Limb (tissue), 2 donors: ENCODE results near the gene IL1F10.

ENCODE experiments used
- DNase-seq, 2 donors: peaks; one replicate each; pipeline ENCODE4 v3.0.0-alpha.2; 2016; ENCODE audit errors: extremely low spot score in 2 of 2

Gene IL1F10, protein sequence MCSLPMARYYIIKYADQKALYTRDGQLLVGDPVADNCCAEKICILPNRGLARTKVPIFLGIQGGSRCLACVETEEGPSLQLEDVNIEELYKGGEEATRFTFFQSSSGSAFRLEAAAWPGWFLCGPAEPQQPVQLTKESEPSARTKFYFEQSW

DNA sequence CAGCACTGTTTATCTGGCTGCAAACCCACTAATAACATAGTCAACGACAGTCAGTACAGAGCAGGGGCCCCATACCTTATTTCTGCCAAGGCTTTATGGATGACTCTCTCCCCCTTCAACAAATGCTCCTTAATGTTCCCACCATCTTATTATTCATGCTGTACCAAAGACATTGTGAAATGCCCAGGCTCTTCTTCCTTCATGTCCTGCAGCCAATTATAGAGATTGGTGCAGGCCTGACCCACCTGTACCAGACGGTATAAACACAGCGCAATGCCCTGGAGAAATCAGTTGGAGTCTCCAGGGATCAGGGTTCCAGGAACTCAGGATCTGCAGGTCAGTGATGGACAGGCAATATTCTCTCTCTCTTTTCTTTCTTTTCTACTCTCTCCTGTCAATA lies at the start of gene IL1F10:
IL1F10 (plus strand) TSS at position 290 of the 400 bp plus-strand sequence. CDS start 4,769 bp downstream, outside the sequence.
- no peak for DNase-seq

DNA sequence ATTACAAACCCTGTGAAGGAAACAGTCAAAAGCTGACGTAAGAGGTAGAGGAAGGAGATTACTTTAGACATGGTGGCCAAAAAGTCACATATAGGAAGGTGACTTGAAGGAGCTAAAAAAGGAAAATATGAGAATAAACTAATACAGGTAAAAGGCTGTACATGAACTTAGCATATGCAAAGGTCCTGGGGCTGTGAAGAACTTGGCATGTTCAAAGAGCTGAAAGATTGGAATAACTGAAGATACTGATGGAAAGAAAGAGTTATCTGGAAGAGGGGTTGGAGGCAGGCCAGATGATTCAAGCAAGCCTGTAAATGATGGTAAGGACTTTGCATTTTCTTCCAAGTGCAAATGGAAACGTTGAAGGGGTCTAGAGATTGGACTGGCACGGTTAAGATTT lies 49.3 kb upstream of the IL1F10 start:
- DNase-seq, result no peak

DNA sequence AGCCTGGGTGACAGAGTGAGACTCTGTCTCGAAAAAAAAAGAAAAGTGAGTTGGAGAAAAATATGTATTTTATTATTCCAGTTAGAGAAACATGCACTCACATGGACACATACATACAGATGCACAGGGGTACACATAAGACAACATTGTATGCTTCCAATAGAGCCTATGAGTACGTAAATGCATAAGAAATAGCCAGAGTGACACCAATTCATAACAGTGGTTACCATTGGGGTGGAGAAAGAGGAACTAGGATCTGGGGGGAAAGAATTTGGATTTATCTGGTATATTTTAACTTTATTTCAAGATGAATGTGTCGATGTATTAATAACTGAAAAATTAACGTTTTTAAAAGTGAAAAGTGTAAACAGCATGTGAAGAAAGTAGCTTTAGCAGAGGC lies 46.5 kb upstream of the IL1F10 start:
- DNase-seq, result no peak

- DNase-seq, result no peak
Measured at GRCh38 chr2:113024764-113025163, 43.0 kb upstream of the IL1F10 start.

DNA sequence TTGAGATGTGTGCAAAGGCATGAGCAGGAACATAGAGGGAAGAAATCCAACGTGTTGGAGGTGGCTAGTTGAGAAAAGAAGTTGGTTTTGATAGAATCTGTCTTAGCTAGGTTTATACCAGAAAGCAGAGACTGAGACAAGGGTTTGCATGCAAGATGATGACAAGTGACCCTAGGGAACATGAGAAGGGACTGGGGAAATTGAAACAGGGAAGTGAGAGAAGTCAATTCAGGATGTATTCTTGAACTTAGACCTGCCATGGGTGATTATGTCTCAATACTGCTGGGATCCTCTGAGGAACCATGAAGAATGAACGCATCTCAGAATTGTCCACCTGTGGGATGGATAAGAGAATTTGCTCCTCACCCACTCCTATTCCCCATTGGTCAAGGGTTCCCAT lies 42.0 kb upstream of the IL1F10 start:
- no peak for DNase-seq

DNA sequence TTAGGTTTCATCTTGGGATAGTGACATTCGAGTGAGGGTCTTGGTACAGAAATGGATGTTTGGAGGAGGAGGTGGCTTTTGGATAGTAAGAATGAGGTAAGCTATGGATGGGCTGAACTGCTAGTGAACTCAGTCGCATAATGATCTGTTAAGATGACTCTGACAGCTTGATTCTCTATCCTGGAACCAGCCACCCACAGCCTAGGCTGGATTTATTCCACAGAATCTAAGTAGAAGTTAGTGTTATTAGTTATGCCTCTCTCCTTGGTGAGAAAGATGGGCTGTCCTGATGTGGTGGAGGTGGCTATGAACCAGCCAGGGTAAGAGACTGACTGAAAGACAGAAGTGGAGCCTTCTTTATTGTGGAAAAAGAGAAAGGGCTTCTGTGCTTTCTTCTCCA lies 40.1 kb upstream of the IL1F10 start:
- DNase-seq, result no peak

- DNase-seq, result no peak
Measured at GRCh38 chr2:113028112-113028511, 39.7 kb upstream of the IL1F10 start.

- no peak for DNase-seq
Measured at GRCh38 chr2:113032737-113033136, 35.0 kb upstream of the IL1F10 start.

DNA sequence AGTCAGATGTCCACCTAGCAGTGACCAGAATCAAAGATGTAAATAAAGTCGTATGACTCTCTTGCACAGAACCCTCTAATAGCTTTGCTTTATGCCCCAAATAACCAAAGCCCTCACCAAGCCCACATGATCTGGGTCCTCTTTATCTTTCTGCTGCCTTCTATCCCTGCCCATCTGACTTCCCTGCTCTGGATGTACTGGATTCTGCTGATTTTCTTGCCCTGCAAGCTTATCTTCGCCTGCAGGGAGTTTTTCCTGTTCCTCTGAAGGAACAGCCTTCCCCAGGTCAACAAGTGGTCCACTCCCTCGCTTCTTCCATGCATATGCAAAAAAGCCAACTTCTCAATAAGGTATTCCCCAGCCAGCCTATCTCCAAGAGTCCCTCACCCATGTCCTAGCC lies 33.8 kb upstream of the IL1F10 start:
- no peak for DNase-seq

DNA sequence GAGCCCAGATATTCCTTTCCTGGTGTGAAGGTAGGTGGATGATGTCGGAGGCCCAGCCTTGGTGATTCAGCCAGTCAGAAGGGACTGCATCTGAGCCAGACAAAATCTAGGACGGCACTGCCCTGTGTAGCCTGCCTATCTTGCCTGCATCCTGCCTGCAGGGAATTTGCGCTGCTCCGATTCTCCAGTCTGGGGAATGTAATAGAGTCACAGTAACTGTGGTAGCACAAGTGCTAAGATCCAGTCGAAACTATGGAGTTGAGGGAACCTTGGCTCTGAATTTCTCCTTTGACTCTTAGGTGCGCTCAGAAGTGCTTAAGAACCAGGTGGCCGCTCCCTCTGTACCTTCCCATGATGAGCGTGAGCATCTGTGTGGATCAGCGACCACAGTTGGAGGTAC lies 31.0 kb upstream of the IL1F10 start:
- DNase-seq, result no peak

DNA sequence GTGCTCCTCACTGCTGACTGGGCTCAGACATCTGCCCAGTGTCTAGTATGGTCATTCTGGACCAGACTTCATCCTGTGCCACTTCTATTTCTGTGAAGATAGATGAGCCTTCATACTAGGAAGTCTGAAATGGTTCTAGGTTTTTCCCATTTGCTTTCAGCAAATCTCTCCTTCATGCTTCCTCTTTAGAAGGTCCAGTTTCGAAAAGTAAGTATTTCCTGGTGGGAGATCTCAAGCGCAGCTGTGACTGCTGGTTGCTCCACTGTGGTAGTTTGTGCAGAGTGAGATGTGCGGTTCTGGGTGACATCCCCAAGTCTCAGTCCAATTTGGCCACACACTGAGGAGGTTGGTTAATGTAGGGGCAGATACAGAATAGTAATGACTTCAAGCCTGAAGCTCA lies 29.5 kb upstream of the IL1F10 start:
- no peak for DNase-seq

DNA sequence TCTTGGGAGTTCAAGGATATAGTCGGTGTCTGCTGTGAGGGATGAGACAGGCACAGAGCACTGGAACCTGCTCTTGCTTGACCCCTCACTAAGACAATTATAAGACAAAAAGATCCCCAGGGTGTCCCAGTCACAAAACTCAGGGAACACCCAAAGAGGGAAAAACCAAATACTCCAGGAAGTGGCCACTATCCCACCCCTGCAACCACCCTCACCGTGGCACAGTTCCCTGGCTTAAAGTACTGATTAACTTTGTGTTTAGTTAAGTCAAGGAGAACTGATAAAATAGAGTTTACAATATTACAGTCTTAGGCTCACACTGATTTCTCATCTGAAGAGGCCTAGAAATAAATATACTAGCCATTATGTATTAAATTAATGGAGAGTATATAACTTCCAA lies 28.6 kb upstream of the IL1F10 start:
- no peak for DNase-seq

- DNase-seq, result no peak
Measured at GRCh38 chr2:113039719-113040118, 28.1 kb upstream of the IL1F10 start.

DNA sequence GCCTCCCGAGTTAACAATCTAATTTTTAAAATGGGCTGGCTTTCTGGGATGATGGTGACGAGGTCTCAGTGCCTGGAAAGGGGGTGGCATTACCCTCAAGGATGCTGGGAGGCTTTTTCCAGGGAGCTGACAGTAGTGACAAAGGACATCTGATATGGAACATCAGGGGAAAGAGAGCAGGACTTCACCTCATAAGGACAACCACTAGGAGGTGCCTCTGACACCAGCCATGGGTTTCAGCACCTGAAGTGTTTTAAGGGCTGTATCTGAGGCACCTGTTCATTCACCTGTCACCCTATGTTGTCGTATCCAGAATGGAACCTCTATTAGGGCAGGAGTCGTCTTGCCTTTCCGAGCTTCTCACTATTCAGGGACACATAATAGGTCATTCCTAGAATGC lies 25.9 kb upstream of the IL1F10 start:
- no peak for DNase-seq

- DNase-seq, result no peak
Measured at GRCh38 chr2:113046465-113046864, 21.3 kb upstream of the IL1F10 start.

DNA sequence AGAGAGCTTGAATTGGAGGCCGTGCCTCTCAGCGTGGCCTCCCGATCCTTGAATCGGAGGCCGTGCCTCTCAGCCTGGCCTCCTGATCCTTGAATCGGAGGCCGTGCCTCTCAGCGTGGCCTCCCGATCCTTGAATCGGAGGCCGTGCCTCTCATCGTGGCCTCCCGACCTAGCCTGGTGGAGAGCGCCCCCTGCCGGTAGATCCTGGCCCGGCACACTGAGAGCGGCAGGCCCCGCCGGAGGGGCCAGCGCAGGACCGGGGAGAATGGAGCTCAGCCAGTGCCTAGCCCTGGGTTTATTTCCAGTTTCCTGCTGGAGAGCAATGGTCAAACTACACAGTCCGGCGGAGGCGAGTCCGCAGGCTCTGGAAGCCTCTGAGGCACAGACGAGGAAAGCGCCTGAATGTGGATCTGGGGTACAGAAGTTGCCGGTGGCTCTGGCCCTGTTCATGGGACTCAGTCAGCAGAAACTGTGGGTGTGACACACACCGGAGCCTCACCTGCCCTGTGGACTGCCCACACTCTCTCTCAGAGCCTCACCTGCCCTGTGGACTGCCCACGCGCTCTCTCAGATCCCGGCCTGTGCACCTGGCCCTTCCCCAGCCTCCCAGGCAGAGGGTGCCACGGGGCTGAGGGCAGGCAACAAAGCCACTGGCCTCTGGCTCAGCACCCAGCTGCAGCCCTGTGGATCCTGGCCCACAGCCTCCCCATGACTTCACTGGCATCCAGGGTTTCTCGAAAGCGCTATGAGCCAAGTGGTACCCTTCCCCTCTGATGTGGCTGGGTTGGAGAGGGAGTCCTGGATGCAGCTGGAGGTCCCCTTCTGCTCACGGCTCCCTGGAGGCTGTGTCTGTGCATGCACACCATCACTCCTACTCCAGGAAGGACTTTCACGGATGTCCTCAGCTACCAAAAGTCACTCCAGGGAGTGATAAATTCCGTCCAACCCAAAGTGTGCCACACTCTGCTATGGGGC lies 16.6 kb upstream of the IL1F10 start:
- no peak for DNase-seq

DNA sequence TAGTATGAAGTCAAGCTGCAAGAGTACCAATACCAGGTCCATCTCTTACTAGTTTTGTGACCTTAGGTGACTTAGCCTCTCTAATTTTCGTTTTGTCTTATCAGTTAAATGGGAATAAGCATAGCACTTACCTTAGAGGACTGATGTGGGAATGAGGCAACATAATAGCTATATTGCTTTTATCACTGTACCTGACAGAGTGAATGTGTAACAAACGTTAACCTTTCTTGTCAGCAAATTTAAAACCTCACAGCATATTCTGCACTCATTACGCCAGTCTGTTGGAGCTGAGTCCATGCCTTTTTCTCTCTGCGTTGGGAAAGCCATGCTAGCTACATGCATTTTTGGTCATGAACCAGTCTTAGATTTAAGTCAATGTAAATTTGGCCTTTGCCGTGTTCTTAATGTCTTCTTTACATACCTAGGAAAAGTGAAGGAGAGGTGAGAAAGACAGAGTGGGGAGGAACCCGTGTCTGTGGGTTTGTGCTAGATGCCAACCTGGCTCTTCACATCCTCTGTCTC lies 15.3 kb upstream of the IL1F10 start, which contains the start of gene IL36B:
IL36B (minus strand) TSS at position 472 of the 522 bp plus-strand sequence.
- DNase-seq, result no peak

DNA sequence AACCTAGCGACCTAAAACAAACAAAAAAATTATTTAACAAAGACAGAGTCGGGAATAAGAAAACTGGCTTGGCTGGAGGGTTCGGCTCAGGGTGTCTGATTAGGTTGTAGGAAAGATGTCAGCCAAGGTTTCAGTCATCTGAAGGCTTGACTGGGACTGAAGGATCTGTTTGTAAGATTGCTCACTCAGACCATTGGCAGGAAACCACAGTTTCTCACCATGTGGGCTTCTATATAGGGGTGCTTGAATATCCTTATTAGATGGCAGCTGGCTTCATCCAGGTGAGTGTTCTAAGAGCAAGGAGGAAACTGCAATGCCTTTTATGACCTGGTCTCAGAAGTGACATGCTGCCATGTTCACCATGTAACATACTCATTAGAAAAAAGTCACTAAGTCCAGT lies 14.1 kb upstream of the IL1F10 start:
- no peak for DNase-seq

- DNase-seq, result no peak
Measured at GRCh38 chr2:113054066-113054465, 13.7 kb upstream of the IL1F10 start.

GRCh38 chr2:113056521-113056920 lies 11.2 kb upstream of the IL1F10 start:
- DNase-seq, result no peak

DNA sequence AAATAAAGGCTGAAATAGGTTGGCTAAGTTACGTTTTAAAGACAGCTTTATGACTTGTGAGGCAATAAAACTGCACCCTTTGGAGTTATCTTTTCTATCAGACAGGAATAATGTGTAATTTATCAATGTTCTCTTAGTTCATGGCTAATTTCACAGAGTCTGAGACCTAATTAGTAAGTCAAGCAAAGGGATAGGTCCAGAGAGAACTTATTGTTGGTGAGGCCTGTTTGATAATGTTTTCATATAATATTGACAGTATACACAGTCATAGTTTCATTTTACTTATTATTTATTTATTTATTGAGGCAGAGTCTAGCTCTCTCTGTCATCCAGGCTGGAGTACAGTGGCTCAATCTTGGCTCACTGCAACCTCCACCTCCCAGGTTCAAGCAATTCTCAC lies 10.7 kb upstream of the IL1F10 start:
- no peak for DNase-seq

GRCh38 chr2:113058411-113058994 lies 9.3 kb upstream of the IL1F10 start:
- no peak for DNase-seq
